KMS-11 (cell line): Measurements from ENCODE around the gene GIMD1.

Experiments used
- H2AFZ ChIP-seq: fragments of 200-600 bp; sonication (generic); 2 replicates; pipeline ENCODE4 v1.6.1; 2016; ENCODE audit warnings: antibody characterized with exemption, mixed run types, low read depth
- H3K27ac ChIP-seq: fragments of 200-600 bp; sonication (generic); 2 replicates; pipeline ENCODE4 v1.6.1; 2016; ENCODE audit warnings: mild to moderate bottlenecking, mixed run types
- H3K27me3 ChIP-seq: fragments of 200-600 bp; sonication (generic); 2 replicates; pipeline ENCODE4 v1.6.1; 2017; ENCODE audit warnings: mild to moderate bottlenecking, low read depth, mixed run types, moderate library complexity; ENCODE audit not compliant: insufficient read depth
- H3K36me3 ChIP-seq: fragments of 200-600 bp; sonication (generic); 2 replicates; pipeline ENCODE4 v1.6.1; 2017; ENCODE audit warnings: mild to moderate bottlenecking, mixed run types; ENCODE audit not compliant: insufficient read depth
- H3K4me1 ChIP-seq: fragments of 200-600 bp; sonication (generic); 2 replicates; pipeline ENCODE4 v1.6.1; 2016; ENCODE audit warnings: mild to moderate bottlenecking, low read depth, mixed run types; ENCODE audit not compliant: poor library complexity, severe bottlenecking
- H3K4me2 ChIP-seq: fragments of 200-600 bp; sonication (generic); 2 replicates; pipeline ENCODE4 v1.7.0; 2016; ENCODE audit warnings: mild to moderate bottlenecking, mixed run types
- H3K4me3 ChIP-seq: fragments of 200-600 bp; sonication (generic); IDR thresholded peaks from 2 replicates; pipeline ENCODE4 v1.6.1; 2017; ENCODE audit warnings: low read depth, low read length, mixed read lengths; ENCODE audit not compliant: insufficient read depth
- H3K79me2 ChIP-seq: fragments of 200-600 bp; sonication (generic); 2 replicates; pipeline ENCODE4 v1.6.1; 2016; ENCODE audit warnings: low read depth, mixed run types; ENCODE audit not compliant: insufficient read depth
- H3K9ac ChIP-seq: fragments of 200-600 bp; sonication (generic); 2 replicates; pipeline ENCODE4 v1.6.1; 2016; ENCODE audit warnings: mild to moderate bottlenecking, mixed run types
- H4K20me1 ChIP-seq: fragments of 200-600 bp; sonication (generic); 2 replicates; pipeline ENCODE4 v1.6.1; 2016; ENCODE audit warnings: mild to moderate bottlenecking, mixed run types; ENCODE audit not compliant: insufficient read depth
- CTCF ChIP-seq: fragments of 200-600 bp; sonication (generic); conservative IDR thresholded peaks from 2 replicates; pipeline ENCODE4 v1.6.1; 2017; ENCODE audit warnings: low read depth, mild to moderate bottlenecking, antibody characterized with exemption, low read length, moderate library complexity, mixed read lengths

The GIMD1 gene

GRCh38 chr4:106362086-106362825, 6.3 kb downstream of the GIMD1 start:
- Histone ChIP-seq H3K27ac (no peak overlapping the region), H3K9ac (no peak overlapping the region), H3K27me3 (no peaks in the 10 kb centered on the region), H3K4me3 (no peak overlapping the region), H4K20me1 (no peaks in the 10 kb centered on the region), H3K4me1 (no peaks in the 10 kb centered on the region), H3K36me3 (no peaks in the 10 kb centered on the region), H2AFZ (no peak overlapping the region), H3K4me2 (no peak overlapping the region), H3K79me2 (no peaks in the 10 kb centered on the region)
- TF ChIP-seq CTCF: no peak

- no peak overlapping the region for H2AFZ ChIP-seq
- H3K36me3 ChIP-seq: no peaks in the 10 kb centered on the region
- no peaks in the 10 kb centered on the region for H3K4me1 ChIP-seq
- H3K79me2 ChIP-seq: no peaks in the 10 kb centered on the region
- no peak overlapping the region for H3K4me3 ChIP-seq
- H3K27me3 ChIP-seq: no peaks in the 10 kb centered on the region
- no peak overlapping the region for H3K9ac ChIP-seq
- no peak overlapping the region for H3K27ac ChIP-seq
- no peak overlapping the region for H3K4me2 ChIP-seq
- no peaks in the 10 kb centered on the region for H4K20me1 ChIP-seq
- TF ChIP-seq CTCF: no peak
Observed at GRCh38 chr4:106358899-106359298, 9.7 kb downstream of the GIMD1 start.

- Histone ChIP-seq H3K27ac (no peak overlapping the region), H3K27me3 (no peaks in the 10 kb centered on the region), H3K4me2 (no peak overlapping the region), H4K20me1 (no peaks in the 10 kb centered on the region), H3K4me3 (no peak overlapping the region), H2AFZ (no peak overlapping the region), H3K36me3 (no peaks in the 10 kb centered on the region), H3K79me2 (no peaks in the 10 kb centered on the region), H3K9ac (no peak overlapping the region), H3K4me1 (no peaks in the 10 kb centered on the region)
- no peak for TF ChIP-seq CTCF
Observed at GRCh38 chr4:106355193-106355592, 13.4 kb downstream of the GIMD1 start.

- no peaks in the 10 kb centered on the region for H3K79me2 ChIP-seq
- no peaks in the 10 kb centered on the region for H3K36me3 ChIP-seq
- H3K4me2 ChIP-seq: no peak overlapping the region
- no peak for TF ChIP-seq CTCF
- no peaks in the 10 kb centered on the region for H3K4me1 ChIP-seq
- no peaks in the 10 kb centered on the region for H3K27me3 ChIP-seq
- no peak overlapping the region for H3K9ac ChIP-seq
- H2AFZ ChIP-seq: no peak overlapping the region
- no peaks in the 10 kb centered on the region for H4K20me1 ChIP-seq
- H3K4me3 ChIP-seq: no peak overlapping the region
- no peak overlapping the region for H3K27ac ChIP-seq
Observed at GRCh38 chr4:106353786-106354185, 14.8 kb downstream of the GIMD1 start.
